H1 (cell line): ENCODE results near the gene CHAC1. TPM values are rescaled to one million over a fixed set of nuclear protein-coding genes. Genes with fewer than 3 reads are reported as not detected.

Experiments used
- ASH2L ChIP-seq: fragments of 200-600, 300-600 bp; sonication (generic); IDR thresholded peaks from one replicate; pipeline ENCODE4 v1.7.1; 2017; ENCODE audit warnings: low read length
- BCL11A ChIP-seq, 2 experiments: IDR thresholded peaks; one replicate each; pipeline ENCODE4 v1.6.1; 2011; ENCODE audit warnings: low read depth in 2 of 2, low read length in 2 of 2, mild to moderate bottlenecking in 2 of 2
- CEBPB ChIP-seq: IDR thresholded peaks from 2 replicates; pipeline ENCODE4 v1.6.1; 2012; ENCODE audit warnings: low read depth, low read length
- EGR1 ChIP-seq: IDR thresholded peaks from 2 replicates; pipeline ENCODE4 v1.6.1; 2011; ENCODE audit warnings: low read depth, low read length, borderline replicate concordance
- JUND ChIP-seq: IDR thresholded peaks from 2 replicates; pipeline ENCODE4 v1.6.1; 2011; ENCODE audit warnings: mild to moderate bottlenecking, improper control_type of control experiment, low read length
- MAX ChIP-seq: IDR thresholded peaks from 2 replicates; pipeline ENCODE4 v1.6.1; 2012; ENCODE audit warnings: inconsistent platforms
- PHF8 ChIP-seq: fragments of 200-600 bp; sonication (generic); conservative IDR thresholded peaks from 2 replicates; pipeline ENCODE4 v1.7.1; 2012; ENCODE audit warnings: low read depth, mild to moderate bottlenecking, inconsistent platforms, low read length, moderate library complexity
- SRF ChIP-seq: IDR thresholded peaks from 2 replicates; pipeline ENCODE4 v1.6.1; 2011; ENCODE audit warnings: mild to moderate bottlenecking, low read depth, low read length, moderate library complexity
- TAF1 ChIP-seq: IDR thresholded peaks from 2 replicates; pipeline ENCODE4 v1.6.1; 2011; ENCODE audit warnings: mild to moderate bottlenecking, low read depth, low read length
- ZNF274 ChIP-seq: IDR thresholded peaks from 2 replicates; pipeline ENCODE4 v1.7.0; 2012; ENCODE audit warnings: low read length, borderline replicate concordance; ENCODE audit errors: extremely low read depth
- polyA plus RNA-seq, 7 experiments: library from polyadenylated mRNA; depleted of rRNA in 3 of 7; stranded (reverse) in 5 of 7; unstranded in 2 of 7; fragments of >200 nt in 5 of 7; fragments of 200-250 nt in 2 of 7; gene quantifications; 1 replicate in 5 of 7; 2 replicates in 1 of 7; 4 replicates in 1 of 7; pipeline versions ENCODE4 v1.2.1 to v1.2.3, GENCODE V29; 2011 to 2013; ENCODE audit warnings: missing spikeins in 2 of 7, mixed read lengths in 2 of 7
- total RNA-seq: library from RNA; stranded (reverse); fragmentation: NEBNext Ultra II Directional; extraction: Animal tissue kit (Norgen Biotek cat#: 25700); gene quantifications from 2 replicates; pipeline ENCODE4 v1.2.1, GENCODE V29; 2021

The CHAC1 gene
- total and polyA plus RNA-seq, 2 of the 8 experiments (the other 6 are each of a cell fraction or from before 2014, with no cell fraction given), result 34.3 to 159 TPM

DNA sequence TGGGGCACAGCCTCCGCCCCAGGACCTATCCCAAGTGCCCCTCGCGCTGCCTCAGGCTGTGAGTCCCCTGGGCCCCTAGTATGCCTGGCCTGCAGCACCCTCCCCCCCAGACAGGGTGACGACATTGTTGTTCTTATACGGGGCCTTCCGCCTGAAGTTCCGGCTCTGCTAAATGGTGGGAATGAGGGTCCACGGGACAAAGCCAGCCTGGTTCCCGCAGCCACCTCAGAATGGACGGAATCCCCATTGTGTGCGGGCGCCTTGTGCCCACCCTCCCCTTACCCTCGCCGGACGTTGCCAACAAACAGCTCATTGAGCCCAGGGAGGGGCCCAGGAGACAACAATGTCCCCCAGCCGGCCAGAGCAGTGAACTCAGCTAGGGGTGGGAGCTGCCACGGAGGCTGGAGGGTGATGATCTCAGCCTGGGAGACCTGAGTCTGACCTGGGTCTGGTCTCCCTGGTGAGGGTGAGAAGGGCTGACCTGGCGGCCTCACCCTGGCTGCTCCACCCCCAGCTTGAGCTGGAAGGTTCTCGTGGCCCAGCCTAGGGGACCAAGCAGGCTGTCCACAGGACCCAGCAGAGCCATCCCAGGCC lies 34.4 kb upstream of the CHAC1 start (continued):
- TF ChIP-seq CEBPB (no peak), TAF1 (no peak), PHF8 (no peak), JUND (no peak), EGR1 (no peak), SRF (no peak), MAX (no peak), ZNF274 (no peak), BCL11A (IDR thresholded peaks at IDR 0.05; ENCODE audit: low read depth in 2 of 2, low read length in 2 of 2) (no peak), ASH2L (no peak)
